Measurements from ENCODE around the gene DOK6.

The DOK6 gene

GRCh38 chr18:69752737-69753380 lies 352.2 kb downstream of the DOK6 start:
- no peak for TF ChIP-seq CTCF (IDR thresholded peaks at IDR 0.05; ENCODE audit: extremely low read depth, missing control alignments)
- DNase-seq (ENCODE audit: low spot score), result no peak

GRCh38 chr18:69754108-69754507 lies 353.4 kb downstream of the DOK6 start:
- DNase-seq (ENCODE audit: low spot score), result no peak
- TF ChIP-seq CTCF (IDR thresholded peaks at IDR 0.05; ENCODE audit: extremely low read depth, missing control alignments), result no peak

- no peak for DNase-seq (ENCODE audit: low spot score)
- TF ChIP-seq CTCF (IDR thresholded peaks at IDR 0.05; ENCODE audit: extremely low read depth, missing control alignments), result no peak
These were observed 354.4 kb downstream of the DOK6 start for GRCh38 chr18:69755041-69755440.

GRCh38 chr18:69755856-69756496 lies 355.3 kb downstream of the DOK6 start:
- TF ChIP-seq CTCF (IDR thresholded peaks at IDR 0.05; ENCODE audit: extremely low read depth, missing control alignments), result no peak
- DNase-seq (ENCODE audit: low spot score), result no peak

- TF ChIP-seq CTCF (IDR thresholded peaks at IDR 0.05; ENCODE audit: extremely low read depth, missing control alignments), result no peak
- DNase-seq (ENCODE audit: low spot score), result no peak
These were observed 357.0 kb downstream of the DOK6 start for GRCh38 chr18:69757733-69758132.

- no peak for TF ChIP-seq CTCF (IDR thresholded peaks at IDR 0.05; ENCODE audit: extremely low read depth, missing control alignments)
- DNase-seq (ENCODE audit: low spot score), result no peak
These were observed 357.8 kb downstream of the DOK6 start for GRCh38 chr18:69758458-69758857.

GRCh38 chr18:69759046-69759445 lies 358.4 kb downstream of the DOK6 start:
- no peak for TF ChIP-seq CTCF (IDR thresholded peaks at IDR 0.05; ENCODE audit: extremely low read depth, missing control alignments)
- DNase-seq (ENCODE audit: low spot score), result no peak
